HG03442 (cell line): Measurements from ENCODE around the gene TNFRSF14.

Experiments used
- ATAC-seq: cut with Tn5 transposase; IDR thresholded peaks from one replicate; pipeline ENCODE4 v1.9.1; 2021; ENCODE audit warnings: mild to moderate bottlenecking, moderate library complexity; ENCODE audit not compliant: unreplicated experiment

Gene TNFRSF14

GRCh38 chr1:2523191-2523890, 32.8 kb upstream of the TNFRSF14 start:
- ATAC-seq, result no peak

DNA sequence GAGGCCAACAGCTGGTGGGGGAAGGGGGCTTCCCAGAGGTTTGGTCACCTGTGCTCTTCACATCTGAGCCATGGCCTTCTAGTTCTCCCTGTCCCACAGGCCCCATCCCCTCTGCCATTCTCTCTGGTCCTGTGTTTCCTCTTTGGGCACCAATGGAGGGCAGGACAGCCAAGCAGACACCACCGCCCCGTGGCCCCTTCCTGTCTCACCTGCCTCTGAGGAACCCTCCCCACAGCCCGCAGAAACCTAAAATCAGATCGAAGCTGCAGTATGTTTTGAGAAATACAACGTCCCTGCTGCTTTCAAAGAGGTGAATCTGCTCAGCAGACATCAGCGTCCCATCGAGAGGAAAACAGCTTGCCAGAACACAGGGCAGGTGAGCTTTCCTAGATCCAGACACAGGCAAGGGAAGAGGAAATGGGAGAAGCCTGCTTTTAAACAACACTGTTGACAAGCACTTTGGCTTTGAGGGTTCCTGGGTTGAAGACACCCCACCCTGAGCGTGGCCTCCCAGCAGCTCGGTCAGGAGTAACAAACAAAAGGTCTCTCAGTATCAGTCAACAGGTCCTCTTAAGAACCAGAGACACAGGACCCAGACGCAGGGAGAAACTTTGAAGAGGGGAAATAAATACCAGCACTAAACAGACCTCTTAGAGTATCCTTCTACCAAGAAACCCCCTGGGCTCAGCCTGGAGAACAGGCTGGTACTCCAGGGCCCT, 32.1 kb upstream of the TNFRSF14 start:
- ATAC-seq, result no peak

- no peak for ATAC-seq
These were observed 30.6 kb upstream of the TNFRSF14 start for GRCh38 chr1:2525572-2525919.

DNA sequence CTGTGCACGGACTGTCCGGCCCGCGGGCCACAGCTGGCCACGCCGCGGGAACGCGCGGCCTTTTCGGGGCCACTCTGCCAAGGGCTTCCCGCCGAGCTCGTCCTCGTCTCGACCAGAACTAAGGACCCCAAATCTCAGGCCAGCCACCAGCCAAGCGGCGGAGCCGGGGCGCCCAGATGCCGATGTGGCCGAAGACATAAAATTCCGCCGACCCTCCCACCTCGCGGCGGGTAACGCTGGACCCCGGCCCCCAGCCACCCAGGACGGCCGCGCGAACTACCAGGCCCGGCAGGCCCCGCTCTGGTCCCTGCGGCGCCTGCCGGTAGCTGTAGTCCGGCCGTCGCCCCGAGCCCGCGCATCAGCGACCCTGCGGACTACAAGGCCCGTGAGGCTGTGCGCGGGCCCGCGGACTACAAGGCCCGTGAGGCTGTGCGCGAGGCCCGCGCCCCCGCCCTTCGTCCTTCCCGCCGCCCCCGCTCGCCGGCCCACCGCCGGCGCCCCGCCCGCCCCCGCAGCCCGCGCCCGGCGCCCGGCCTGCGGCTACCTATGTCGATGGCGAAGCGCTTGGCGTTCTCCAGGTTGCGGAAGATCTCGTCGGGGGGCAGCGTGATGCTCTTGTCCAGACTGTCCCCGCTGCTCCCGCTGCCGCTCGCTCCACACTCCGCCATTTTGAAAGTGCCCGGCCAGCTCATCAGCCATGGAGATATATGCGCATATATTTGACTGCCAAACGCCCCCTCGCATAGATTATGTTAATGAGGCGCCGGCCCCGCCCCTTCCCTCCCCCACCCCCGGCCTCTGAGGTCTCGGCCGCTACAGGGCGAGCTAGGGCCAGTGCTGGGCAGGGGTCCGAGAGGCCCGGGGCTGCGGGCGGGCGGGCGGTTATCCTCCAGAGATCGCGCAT, 30.0 kb upstream of the TNFRSF14 start, which contains the start of gene PANK4:
PANK4 (minus strand) TSS at position 677 of the 904 bp plus-strand sequence; CDS start at position 668, 9 bp downstream.
- ATAC-seq, result peak; percentile 75

DNA sequence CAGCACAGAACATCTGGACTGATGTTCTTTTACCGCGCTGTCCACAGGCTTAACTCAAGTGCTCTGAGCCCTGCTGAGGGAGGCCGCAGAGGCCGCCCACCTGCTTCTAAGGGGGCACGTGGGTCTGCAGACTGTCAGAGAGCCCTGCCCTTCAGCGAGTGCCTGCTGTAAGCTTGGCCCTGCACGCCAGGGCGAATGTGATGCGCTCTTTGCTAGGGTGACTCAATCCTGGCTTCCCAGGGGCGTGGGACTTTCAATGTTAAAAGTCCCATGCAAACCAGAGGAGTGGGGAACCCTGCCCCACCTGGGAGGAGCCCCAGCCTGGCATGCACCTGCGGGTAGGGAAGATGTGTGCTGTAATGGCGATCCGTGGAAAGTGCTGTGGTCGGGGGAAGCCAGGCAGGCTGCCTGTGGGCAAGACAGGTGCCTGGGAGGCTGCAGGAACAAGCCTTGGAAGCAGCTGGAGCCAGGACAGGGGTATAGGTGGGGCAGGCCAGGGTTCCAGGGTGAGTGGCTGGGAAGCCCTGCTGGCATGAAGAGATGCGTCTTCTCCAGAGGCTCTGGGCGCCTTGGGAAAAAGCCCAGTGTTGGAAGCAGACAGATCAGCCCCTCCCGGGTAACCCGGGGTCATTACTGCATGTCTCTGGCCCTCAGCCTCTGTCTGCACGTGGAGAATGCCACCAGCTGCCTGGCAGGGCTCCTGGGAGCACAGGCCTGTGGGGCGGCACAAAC, 29.2 kb upstream of the TNFRSF14 start:
- peak; percentile 25 for ATAC-seq

GRCh38 chr1:2527556-2527860, 28.7 kb upstream of the TNFRSF14 start:
- ATAC-seq, result no peak

DNA sequence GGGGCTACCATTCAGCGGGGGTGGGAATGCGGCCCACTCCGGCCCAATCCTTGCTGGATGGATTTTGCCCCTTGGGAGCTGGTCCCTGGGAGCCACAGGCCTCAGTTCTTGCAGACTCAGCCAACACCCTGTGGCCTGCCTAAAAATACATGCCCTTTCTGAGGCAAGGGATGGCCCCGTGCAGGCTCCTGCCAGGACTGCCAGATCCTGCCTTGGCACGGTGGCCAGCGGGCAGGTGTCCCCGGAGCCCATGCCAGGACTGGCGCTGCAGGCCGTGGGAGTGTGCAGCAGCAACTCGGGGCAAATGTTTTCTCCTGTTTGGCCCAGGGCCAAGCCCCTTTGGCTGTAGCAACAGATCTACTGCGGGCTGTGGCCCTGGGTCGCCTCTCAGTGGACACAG, 28.2 kb upstream of the TNFRSF14 start:
- no peak for ATAC-seq

- ATAC-seq, result no peak
These were observed 27.6 kb upstream of the TNFRSF14 start for GRCh38 chr1:2528611-2528965.

DNA sequence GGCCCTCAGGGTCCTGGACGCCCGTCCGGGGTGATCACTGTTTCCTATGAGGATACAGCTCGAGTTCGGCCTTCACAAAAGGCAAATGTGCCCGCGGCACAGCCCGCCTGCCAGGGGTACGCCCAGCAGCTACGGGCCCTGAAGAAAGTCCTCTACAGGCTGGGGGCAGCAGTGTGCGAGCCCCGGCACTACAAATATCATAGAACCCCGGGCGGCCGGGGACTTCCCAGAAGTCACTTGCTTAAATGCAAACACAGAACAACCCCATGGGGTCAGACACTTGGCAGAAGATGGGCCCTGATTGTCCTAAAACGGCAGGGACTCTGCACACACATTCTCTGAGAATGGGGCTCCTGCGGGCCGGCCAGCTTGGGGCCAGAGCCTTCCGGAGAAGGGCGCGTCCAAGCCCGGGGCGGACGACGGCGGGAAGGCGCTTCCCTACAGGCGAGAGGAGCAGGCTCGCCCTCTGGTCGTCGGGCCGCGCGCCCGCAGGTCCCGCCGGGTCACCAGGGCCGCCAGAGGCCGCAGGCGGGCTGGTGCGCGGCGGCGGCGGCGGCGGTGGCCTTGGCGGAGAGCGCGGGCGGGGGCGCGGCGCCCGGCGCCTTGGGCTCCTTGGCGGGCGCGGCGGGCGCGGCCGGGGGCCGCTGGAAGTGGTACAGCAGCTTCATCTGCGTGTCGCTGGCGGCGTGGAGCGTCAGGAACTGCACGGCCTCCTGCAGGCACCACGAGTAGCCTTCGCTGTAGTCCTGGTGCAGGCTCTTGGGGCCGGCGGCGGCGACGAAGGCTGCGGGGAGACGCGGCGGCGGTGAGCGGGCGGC, 27.0 kb upstream of the TNFRSF14 start:
- no peak for ATAC-seq

DNA sequence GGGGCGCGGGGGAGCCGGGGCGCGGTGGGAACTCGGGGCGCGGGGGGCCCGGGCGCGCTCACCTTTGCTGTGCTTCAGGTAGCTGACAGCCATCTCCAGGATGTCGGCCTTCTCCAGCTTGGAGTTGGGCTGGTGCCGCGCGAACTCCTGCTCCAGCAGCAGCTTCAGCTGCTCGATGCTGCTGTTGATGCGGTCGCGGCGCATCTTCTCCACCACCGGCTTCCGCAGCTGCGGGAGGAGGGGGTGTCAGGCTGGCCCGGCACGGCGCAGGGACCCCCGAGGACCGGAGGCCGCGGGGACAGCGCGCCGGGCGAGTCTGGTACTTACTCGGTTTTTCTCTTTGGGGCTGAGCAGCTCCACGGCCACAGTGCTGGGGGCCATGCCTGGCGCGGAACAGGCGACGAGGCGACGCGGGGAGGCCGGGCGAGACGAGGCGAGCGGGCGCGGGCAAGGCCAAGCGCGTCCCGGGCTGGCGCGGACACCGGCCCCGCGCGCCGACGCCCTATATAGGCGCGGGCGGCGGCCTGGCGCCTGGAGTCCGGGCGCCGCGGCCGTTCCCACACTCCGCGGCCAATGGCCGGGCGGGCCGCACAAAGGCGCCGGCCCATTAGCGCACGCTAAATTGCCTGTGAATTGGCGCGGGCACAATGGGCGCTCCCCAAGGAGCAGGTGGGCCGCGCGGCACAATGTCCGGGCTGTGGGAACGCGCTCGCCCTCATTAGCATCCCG, 26.2 kb upstream of the TNFRSF14 start, which contains the start of gene HES5:
HES5 (minus strand) TSS at position 480 of the 729 bp plus-strand sequence; CDS start at position 381, 99 bp downstream.
- ATAC-seq, result no peak

GRCh38 chr1:2530513-2531361, 25.4 kb upstream of the TNFRSF14 start:
- no peak for ATAC-seq

DNA sequence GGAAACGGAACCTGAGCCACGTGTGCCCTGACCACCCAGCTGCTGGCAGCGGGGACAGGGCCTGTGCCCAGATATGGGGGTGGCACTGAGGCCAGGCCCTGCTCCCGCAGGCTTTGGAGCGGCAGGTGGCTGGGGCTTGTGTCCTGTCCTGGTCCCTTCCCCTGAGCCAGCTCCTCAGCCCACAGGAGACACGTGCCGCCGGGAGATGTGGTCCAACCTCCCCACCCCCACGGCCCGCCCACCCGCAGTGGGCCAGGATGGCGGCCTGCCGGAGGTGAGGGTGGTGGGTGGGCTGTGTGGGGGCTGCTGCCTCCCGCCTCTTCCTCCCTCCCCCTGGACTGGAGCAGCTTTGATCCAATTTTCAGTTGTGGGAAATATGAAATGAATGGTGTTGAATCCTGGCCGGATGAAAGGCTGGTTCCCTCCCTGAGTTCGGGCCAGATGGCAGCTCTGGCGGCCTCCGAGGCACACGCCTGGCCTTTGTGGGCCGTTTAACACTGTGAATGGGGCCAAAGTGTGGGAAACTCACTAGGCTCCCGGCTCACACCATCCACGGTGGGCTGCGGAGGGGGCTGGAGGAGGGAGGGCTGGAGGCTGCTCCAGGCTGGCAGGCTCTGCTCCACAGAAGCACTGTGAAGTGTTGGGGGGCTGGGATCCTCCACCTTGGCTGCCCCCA, 23.5 kb upstream of the TNFRSF14 start:
- no peak for ATAC-seq

GRCh38 chr1:2533365-2533764, 22.8 kb upstream of the TNFRSF14 start:
- ATAC-seq, result no peak

DNA sequence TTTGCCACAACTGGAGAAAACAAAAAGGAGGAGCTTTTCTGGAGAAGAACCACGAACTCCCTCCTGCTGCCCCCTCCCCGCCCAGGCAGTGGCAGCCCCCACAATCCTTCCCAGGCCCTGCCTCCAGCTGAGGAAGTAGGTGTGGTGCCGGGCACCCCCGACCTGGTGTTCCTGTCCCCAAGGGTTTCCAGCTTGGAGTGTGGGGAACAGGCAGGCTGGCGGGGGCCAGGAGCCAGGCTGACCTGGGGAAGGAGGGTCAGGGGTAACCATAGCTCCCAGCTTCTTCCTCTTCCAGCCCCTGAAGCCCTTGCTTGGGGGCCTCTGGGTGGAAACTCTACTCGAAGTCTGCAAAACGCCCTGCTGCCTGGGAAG, 21.9 kb upstream of the TNFRSF14 start:
- no peak for ATAC-seq

DNA sequence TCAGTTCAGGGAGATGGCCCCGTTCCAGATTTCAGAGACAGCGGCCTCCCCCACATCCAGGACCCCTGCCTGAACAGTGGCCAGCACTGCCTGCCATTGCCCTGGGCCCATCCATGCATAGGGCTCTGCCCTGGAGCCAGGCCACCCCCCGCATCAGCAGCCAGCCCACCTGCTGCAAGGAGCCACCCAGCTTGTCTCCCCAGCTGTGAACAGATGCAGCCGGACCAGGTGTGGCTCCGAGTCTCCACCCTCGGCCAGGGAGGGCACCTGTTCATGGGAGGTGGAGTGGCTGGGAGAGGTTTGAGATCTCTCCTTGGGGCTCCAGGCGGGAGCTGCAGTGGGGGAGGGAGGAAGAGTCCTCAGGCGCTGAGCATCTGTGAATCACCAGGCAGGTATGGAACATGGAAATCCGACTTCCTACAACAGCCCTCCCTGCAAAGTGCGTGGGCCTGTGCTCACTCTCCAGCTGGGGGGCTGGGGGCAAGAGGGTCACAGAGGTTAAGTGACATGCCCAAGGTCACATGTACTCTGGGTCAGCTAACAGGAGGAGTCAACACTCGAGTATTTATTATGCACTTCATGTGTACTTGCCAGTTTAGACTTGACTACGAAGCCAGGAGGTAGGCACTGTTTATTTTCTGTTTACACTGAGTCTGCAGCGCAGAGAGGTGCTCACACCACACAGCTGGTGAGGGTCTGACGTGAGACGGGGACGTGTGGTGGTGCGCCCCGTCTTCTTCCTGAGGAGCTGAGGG, 21.3 kb upstream of the TNFRSF14 start:
- ATAC-seq, result no peak

GRCh38 chr1:2535455-2535854, 20.7 kb upstream of the TNFRSF14 start:
- no peak for ATAC-seq

GRCh38 chr1:2535981-2536380, 20.2 kb upstream of the TNFRSF14 start:
- no peak for ATAC-seq
